ENCODE results near the gene NEGR1.

The NEGR1 gene

GRCh38 chr1:71399594-71399993, 882.7 kb downstream of the NEGR1 start:
- TF ChIP-seq, protein P1, sequence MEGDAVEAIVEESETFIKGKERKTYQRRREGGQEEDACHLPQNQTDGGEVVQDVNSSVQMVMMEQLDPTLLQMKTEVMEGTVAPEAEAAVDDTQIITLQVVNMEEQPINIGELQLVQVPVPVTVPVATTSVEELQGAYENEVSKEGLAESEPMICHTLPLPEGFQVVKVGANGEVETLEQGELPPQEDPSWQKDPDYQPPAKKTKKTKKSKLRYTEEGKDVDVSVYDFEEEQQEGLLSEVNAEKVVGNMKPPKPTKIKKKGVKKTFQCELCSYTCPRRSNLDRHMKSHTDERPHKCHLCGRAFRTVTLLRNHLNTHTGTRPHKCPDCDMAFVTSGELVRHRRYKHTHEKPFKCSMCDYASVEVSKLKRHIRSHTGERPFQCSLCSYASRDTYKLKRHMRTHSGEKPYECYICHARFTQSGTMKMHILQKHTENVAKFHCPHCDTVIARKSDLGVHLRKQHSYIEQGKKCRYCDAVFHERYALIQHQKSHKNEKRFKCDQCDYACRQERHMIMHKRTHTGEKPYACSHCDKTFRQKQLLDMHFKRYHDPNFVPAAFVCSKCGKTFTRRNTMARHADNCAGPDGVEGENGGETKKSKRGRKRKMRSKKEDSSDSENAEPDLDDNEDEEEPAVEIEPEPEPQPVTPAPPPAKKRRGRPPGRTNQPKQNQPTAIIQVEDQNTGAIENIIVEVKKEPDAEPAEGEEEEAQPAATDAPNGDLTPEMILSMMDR (conservative IDR thresholded peaks at IDR 0.05; ENCODE audit: low read depth) = no peak
- no peak for DNase-seq (ENCODE audit: low spot score)
- H3K27ac ChIP-seq = no peak overlapping the region
- POLR2A ChIA-PET (ENCODE audit: low non-redundant PET) = no interaction called here
- CTCF ChIA-PET = interaction anchor here (0.6 kb wide), 1 partner anchor 1710 kb away, joined by 3 read pairs; no protein-coding TSS in a partner anchor

GRCh38 chr1:71393301-71393700, 889.0 kb downstream of the NEGR1 start:
- CTCF ChIA-PET = no interaction called here
- TF ChIP-seq, protein P1 (conservative IDR thresholded peaks at IDR 0.05; ENCODE audit: low read depth) = no peak
- no peak for DNase-seq (ENCODE audit: low spot score)
- H3K27ac ChIP-seq = no peak overlapping the region
- POLR2A ChIA-PET (ENCODE audit: low non-redundant PET) = no interaction called here

DNA sequence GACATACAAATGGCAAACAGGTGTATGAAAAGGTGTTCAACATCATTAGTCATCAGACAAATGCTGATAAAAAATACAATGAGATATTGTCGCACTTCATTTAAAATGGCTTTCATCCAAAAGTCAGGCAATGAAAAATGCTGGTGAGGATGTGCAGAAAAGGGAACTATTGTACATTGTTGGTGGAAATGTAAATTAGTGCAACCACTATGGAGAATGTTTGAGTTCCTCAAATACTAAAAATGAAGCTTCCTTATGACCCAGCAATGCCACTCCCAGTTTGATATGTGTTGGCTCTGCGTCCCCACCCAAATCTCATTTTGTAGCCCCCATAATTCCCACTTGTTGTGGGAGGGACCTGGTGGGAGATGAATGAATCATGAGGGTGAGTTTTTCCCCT, 891.8 kb downstream of the NEGR1 start:
- H3K27ac ChIP-seq = no peak overlapping the region
- TF ChIP-seq, protein P1 (conservative IDR thresholded peaks at IDR 0.05; ENCODE audit: low read depth) = no peak
- CTCF ChIA-PET = no interaction called here
- no peak for DNase-seq (ENCODE audit: low spot score)
- POLR2A ChIA-PET (ENCODE audit: low non-redundant PET) = no interaction called here

GRCh38 chr1:71377886-71378285, 904.5 kb downstream of the NEGR1 start:
- DNase-seq (ENCODE audit: low spot score) = no peak
- ChIA-PET POLR2A (ENCODE audit: low non-redundant PET) (no interaction called here), CTCF (no interaction called here)
- no peak overlapping the region for H3K27ac ChIP-seq
- TF ChIP-seq, protein P1 (conservative IDR thresholded peaks at IDR 0.05; ENCODE audit: low read depth) = no peak

- CTCF ChIA-PET = no interaction called here
Observed at GRCh38 chr1:71372496-71372895, 909.8 kb downstream of the NEGR1 start.

GRCh38 chr1:71371581-71371980, 910.8 kb downstream of the NEGR1 start:
- TF ChIP-seq, protein P1 (conservative IDR thresholded peaks at IDR 0.05; ENCODE audit: low read depth) = no peak
- no peak for DNase-seq (ENCODE audit: low spot score)
- POLR2A ChIA-PET (ENCODE audit: low non-redundant PET) = no interaction called here
- no peak overlapping the region for H3K27ac ChIP-seq
- CTCF ChIA-PET = no interaction called here

More at GRCh38 chr1:71372496-71372895, 909.8 kb downstream of the NEGR1 start:
- DNase-seq (ENCODE audit: low spot score) = no peak
- POLR2A ChIA-PET (ENCODE audit: low non-redundant PET) = no interaction called here
- no peak overlapping the region for H3K27ac ChIP-seq
- TF ChIP-seq, protein P1 (conservative IDR thresholded peaks at IDR 0.05; ENCODE audit: low read depth) = no peak

DNA sequence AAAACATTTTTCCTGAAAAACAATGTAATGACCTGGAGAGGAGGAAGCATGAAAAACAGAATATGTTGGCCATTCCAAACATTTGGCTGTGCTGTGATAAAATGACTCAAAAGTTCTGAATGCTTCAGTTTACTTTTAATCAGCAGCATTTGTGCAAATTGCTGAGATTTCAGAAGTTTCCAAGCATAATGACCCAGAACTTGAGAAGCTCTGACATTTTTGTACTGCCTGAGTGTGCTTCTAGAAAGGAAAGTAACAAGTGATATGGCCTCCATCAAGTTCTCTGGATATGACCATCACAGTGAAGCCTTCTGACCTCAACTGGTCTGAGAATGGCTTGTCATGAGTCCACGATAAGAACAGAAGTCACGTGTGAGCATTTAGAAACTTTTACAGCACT, 918.1 kb downstream of the NEGR1 start:
- CTCF ChIA-PET = no interaction called here
- TF ChIP-seq, protein P1 (conservative IDR thresholded peaks at IDR 0.05; ENCODE audit: low read depth) = no peak
- no peak for DNase-seq (ENCODE audit: low spot score)
- POLR2A ChIA-PET (ENCODE audit: low non-redundant PET) = no interaction called here
- no peak overlapping the region for H3K27ac ChIP-seq

Measured in RWPE1 (cell line).